CD8-positive, alpha-beta memory T cell (primary cell): Measurements from ENCODE around the gene SOX15. TPM values are rescaled to one million over a fixed set of nuclear protein-coding genes. Genes with fewer than 3 reads are reported as not detected.

Experiments
- CTCF ChIA-PET: fragments of 350-600 bp; sonication (Branson Sonifier 250); formaldehyde crosslinking; loops from one replicate; lab custom pipeline; 2021; ENCODE audit warnings: antibody characterized with exemption; lab: Charles Lee
- POLR2A ChIA-PET: fragments of 350-600 bp; sonication (Branson Sonifier 250); formaldehyde crosslinking; loops from one replicate; lab custom pipeline; 2021; ENCODE audit warnings: antibody characterized with exemption; lab: Charles Lee
- DNase-seq, 5 donors: peaks; one replicate each; pipeline versions ENCODE4 v3.0.0 to v3.0.0-alpha.2; 2020 to 2022; ENCODE audit warnings: mixed read lengths in 1 of 5
- H3K27ac ChIP-seq: one replicate; pipeline ENCODE4 v1.7.0; 2013; ENCODE audit warnings: low read depth, mild to moderate bottlenecking, low read length, moderate library complexity
- H3K27me3 ChIP-seq: 2 replicates; pipeline ENCODE4 v1.7.0; 2013; ENCODE audit warnings: low read length, mild to moderate bottlenecking; ENCODE audit not compliant: insufficient read depth, poor library complexity, severe bottlenecking
- H3K36me3 ChIP-seq: 2 replicates; pipeline ENCODE4 v1.7.0; 2013; ENCODE audit warnings: mild to moderate bottlenecking, low read length, moderate library complexity; ENCODE audit not compliant: insufficient read depth
- H3K4me1 ChIP-seq: 2 replicates; pipeline ENCODE4 v1.7.0; 2013; ENCODE audit warnings: mild to moderate bottlenecking, low read length, moderate library complexity; ENCODE audit not compliant: insufficient read depth
- H3K4me3 ChIP-seq: 2 replicates; pipeline ENCODE4 v1.7.0; 2013; ENCODE audit warnings: mild to moderate bottlenecking, low read length
- H3K9me3 ChIP-seq: 2 replicates; pipeline ENCODE4 v1.7.0; 2013; ENCODE audit warnings: mild to moderate bottlenecking, low read length
- H3K27ac Mint-ChIP-seq, 8 donors: one replicate each; pipeline ENCODE4 v1.8.0; 2020 to 2021; ENCODE audit warnings: mixed read lengths in 8 of 8, mild to moderate bottlenecking in 6 of 8, inconsistent platforms in 3 of 8, moderate library complexity in 3 of 8
- H3K27me3 Mint-ChIP-seq, 2 donors: one replicate each; pipeline ENCODE4 v1.8.0; 2020 to 2021; ENCODE audit warnings: mixed read lengths in 2 of 2, mild to moderate bottlenecking in 1 of 2, moderate library complexity in 1 of 2
- H3K36me3 Mint-ChIP-seq, 3 donors: one replicate each; pipeline ENCODE4 v1.8.0; 2020 to 2021; ENCODE audit warnings: mixed read lengths in 3 of 3, inconsistent platforms in 1 of 3, mild to moderate bottlenecking in 1 of 3
- H3K4me1 Mint-ChIP-seq, 3 donors: one replicate each; pipeline ENCODE4 v1.8.0; 2020 to 2021; ENCODE audit warnings: mixed read lengths in 3 of 3, inconsistent platforms in 1 of 3, mild to moderate bottlenecking in 1 of 3
- H3K4me3 Mint-ChIP-seq, 7 donors: one replicate each; pipeline ENCODE4 v1.8.0; 2020 to 2021; ENCODE audit warnings: mixed read lengths in 7 of 7, mild to moderate bottlenecking in 6 of 7, moderate library complexity in 4 of 7, inconsistent platforms in 2 of 7
- H3K9me3 Mint-ChIP-seq, 5 donors: one replicate each; pipeline ENCODE4 v1.8.0; 2020 to 2022; ENCODE audit warnings: mixed read lengths in 5 of 5, mild to moderate bottlenecking in 3 of 5, moderate library complexity in 2 of 5, inconsistent platforms in 1 of 5
- polyA plus RNA-seq: library from polyadenylated mRNA; unstranded; fragments of 300-500 nt; fragmentation: Illumina TruSeq; gene quantifications from one replicate; pipeline ENCODE4 v1.2.3, GENCODE V29; 2021
- total RNA-seq, 2 experiments: library from RNA; stranded (reverse); gene quantifications; one replicate each; pipeline ENCODE4 v1.2.3, GENCODE V29; 2021

The SOX15 gene
- total and polyA plus RNA-seq, 3 experiments from 2014 or later: 0.29 to 0.31 TPM; not detected in 1

DNA sequence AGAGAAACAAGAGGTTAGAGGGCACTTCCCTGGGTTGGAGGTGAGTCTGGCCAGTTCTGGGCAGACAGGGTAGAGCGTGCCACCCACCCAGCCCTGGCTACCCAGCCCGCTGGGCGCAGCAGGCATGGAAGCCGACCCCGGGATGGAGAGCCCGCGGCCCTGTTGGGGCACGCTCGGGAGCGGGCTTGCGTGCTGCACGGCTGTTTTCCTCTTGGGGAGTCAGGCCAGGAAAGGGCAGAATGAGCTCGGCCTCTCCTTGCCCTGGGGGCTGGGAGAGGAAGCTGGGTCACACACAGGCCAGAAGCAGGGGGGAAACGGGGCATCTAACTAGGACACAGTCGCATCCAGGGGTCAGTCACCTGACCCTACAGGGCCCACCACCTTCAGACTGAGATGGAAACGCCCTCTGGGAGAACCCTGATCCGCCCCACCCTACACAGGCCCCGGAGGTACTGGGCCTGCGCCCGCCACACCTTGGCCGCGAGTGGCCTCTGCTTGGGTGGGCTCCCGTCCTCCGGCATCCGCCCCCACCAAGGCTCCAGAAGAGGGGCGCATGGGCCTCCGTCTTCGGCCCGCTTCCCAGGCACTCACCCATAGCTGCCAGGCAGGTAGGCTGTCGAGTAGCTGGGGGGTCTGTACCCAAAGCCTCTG, 1.2 kb downstream of the SOX15 start:
- Histone ChIP-seq H3K36me3 (peaks cover 26% of the 10 kb centered on the region), H3K27ac (peak overlapping the region; percentile 2), H3K27me3 (no peaks in the 10 kb centered on the region), H3K4me3 (no peak overlapping the region), H3K4me1 (peaks cover 11% of the 10 kb centered on the region), H3K9me3 (no peaks in the 10 kb centered on the region)
- Mint-ChIP-seq H3K27me3 (no peaks in the 10 kb centered on the region), H3K36me3 (peaks cover 7 to 54% (median 10%) of the 10 kb centered on the region in 3 donors), H3K4me3 (no peak overlapping the region), H3K4me1 (peaks cover 14 to 20% (median 19%) of the 10 kb centered on the region in 3 donors), H3K9me3 (no peaks in the 10 kb centered on the region), H3K27ac (peak overlapping the region in 1 of 8 donors; percentile 44)
- DNase-seq: no peak
- ChIA-PET CTCF (interaction anchor here (0.8 to 2.9 kb wide), 21 partner anchors 9 to 235 kb away, joined by 3 to 18 read pairs (median 5); partner anchors contain the start of genes CD68, FXR2, SAT2 and TMEM102), POLR2A (interaction anchor here (0.6 to 1.7 kb wide), 4 partner anchors 15 to 543 kb away, joined by 3 to 12 read pairs (median 6); partner anchors contain the start of genes SENP3, TP53 and WRAP53)

DNA sequence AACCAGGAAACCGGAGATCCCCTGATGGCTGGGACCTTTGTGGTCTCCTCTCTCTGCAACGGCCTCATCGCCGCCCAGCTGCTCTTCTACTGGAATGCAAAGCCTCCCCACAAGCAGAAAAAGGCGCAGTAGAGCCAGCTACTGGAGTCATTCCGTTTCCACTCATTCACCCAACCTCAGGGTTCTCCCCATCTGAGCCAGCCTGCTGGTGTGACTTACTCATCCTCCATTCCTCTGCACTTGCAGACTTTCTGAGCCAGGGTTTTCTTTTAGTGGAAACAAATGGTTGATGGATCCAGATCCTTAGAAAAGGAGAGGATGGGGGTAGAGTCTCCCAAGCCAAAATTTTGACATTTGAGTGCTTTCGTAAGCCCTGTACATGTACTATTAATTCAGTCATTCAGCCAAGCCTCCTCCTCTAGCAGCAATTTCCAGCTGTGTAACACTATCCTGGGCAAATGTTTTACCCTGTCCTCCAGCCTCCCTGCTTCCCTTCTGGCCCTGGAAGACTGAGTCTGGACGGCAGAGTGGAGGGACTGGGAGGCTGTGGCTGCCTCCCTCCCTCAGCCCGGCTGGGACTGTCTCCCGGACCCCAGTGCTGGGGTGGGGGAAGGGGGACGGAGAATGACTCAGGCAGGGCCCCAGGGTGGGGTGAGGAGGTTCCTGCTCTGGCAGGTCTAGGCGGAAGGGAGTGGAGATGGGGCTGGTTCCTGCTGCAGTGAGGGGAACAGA, 2.3 kb downstream of the SOX15 start:
- Mint-ChIP-seq H3K9me3 (no peaks in the 10 kb centered on the region), H3K36me3 (peaks cover 0 to 48% (median 3%) of the 10 kb centered on the region in 3 donors), H3K4me3 (peak overlapping the region in 1 of 7 donors; percentile 71), H3K27ac (peak overlapping the region in 5 of 8 donors; percentile 20 to 63 (median 50)), H3K4me1 (peaks cover 20 to 26% (median 24%) of the 10 kb centered on the region in 3 donors), H3K27me3 (no peaks in the 10 kb centered on the region)
- no peaks in the 10 kb centered on the region for H3K9me3 ChIP-seq
- H3K4me1 ChIP-seq: peaks cover 20% of the 10 kb centered on the region
- H3K27me3 ChIP-seq: no peaks in the 10 kb centered on the region
- CTCF ChIA-PET: interaction anchor here (1.2 kb wide), 1 partner anchor 100 kb away, joined by 3 read pairs; no protein-coding TSS in a partner anchor
- peaks cover 16% of the 10 kb centered on the region for H3K36me3 ChIP-seq
- H3K27ac ChIP-seq: peak overlapping the region; percentile 2
- DNase-seq: no peak
- no peak overlapping the region for H3K4me3 ChIP-seq
- POLR2A ChIA-PET: no interaction called here

DNA sequence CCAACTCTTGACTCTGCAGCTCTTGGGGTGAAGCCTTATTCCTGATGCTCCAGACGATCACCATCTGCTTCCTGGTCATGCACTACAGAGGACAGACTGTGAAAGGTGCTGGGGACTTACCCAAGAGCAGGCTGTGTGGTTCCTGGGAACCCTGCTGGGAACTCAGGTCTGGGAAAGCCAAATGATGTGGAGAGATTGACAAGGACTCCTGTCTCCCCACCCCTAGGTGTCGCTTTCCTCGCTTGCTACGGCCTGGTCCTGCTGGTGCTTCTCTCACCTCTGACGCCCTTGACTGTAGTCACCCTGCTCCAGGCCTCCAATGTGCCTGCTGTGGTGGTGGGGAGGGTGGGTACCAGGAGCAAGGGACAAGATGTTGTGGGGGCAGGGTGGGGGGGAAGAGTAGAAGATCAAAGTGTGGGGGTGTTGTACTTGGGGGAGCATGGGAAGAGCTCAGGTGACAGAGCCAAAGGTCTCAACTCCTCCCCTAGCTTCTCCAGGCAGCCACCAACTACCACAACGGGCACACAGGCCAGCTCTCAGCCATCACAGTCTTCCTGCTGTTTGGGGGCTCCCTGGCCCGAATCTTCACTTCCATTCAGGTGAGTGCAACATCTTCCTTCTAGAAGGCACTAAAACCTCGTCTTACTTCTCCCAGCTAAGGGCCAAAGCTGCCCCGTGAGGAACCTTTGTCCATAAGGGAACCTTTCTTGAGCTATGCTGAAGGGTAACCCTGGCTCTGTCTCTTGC, 3.0 kb downstream of the SOX15 start:
- H3K36me3 ChIP-seq: peaks cover 9% of the 10 kb centered on the region
- H3K27me3 ChIP-seq: no peaks in the 10 kb centered on the region
- H3K4me3 ChIP-seq: no peak overlapping the region
- H3K27me3 Mint-ChIP-seq: no peaks in the 10 kb centered on the region
- H3K27ac Mint-ChIP-seq: peak overlapping the region in 5 of 8 donors; percentile 23 to 66 (median 54)
- peaks cover 23% of the 10 kb centered on the region for H3K4me1 ChIP-seq
- H3K36me3 Mint-ChIP-seq: peaks cover 0 to 41% (median 3%) of the 10 kb centered on the region in 3 donors
- DNase-seq: no peak
- no peak overlapping the region for H3K27ac ChIP-seq
- POLR2A ChIA-PET: no interaction called here
- no peaks in the 10 kb centered on the region for H3K9me3 Mint-ChIP-seq
- CTCF ChIA-PET: interaction anchor here (1.2 kb wide), 1 partner anchor 101 kb away, joined by 3 read pairs; no protein-coding TSS in a partner anchor
- H3K4me3 Mint-ChIP-seq: peak overlapping the region in 1 of 7 donors; percentile 71
- H3K4me1 Mint-ChIP-seq: peaks cover 26 to 33% (median 31%) of the 10 kb centered on the region in 3 donors
- H3K9me3 ChIP-seq: no peaks in the 10 kb centered on the region

DNA sequence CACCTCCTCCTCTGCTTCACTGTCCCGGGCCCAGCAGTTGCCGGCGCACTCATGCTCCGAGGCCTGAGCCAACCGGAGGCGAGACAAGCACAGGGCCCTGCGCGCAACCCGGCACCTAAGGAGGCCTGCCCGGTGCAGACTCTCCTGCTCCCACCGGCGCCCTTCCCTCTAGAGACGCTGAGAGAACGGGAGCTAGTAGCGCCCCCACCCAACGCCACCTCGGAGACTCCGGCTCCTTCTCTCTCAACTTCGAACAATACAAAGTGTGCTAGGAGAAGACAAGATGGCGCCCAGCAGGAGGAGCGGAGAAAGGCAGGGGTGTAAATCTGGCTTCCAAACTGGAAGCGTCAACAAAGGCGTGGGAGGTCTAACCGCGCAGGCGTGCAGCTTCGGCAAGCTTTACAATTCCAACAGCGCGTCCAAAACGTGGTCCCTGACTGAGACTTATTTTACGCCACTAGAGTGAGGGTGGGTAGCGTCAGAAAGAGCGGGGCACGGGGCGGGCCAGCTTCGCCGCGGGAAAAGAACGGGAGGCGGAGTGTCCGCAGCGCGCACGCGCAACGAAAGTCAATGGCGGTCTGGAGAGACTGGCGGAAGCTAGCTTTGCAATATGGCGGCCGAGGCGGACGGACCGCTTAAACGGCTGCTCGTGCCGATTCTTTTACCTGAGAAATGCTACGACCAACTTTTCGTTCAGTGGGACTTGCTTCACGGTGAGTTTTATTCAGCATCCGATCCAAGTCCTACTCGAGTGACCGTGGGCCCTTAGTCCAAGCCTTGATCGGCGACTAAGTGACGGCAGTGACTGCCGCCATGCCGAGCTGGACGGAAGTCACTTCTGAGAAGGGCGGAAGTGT, 6.4 kb downstream of the SOX15 start, which contains the start of gene MPDU1:
Gene MPDU1, plus strand, starts transcription at position 600 of the 857 bp plus-strand sequence. Its CDS starts 11 bp downstream, at position 611.
- Mint-ChIP-seq H3K27me3 (peaks cover 0 to 4% of the 10 kb centered on the region in 2 donors), H3K27ac (peak within 1 kb of the TSS; percentile 99 to 100 (median 100)), H3K4me3 (peak within 1 kb of the TSS; percentile 99 to 100 (median 99)), H3K9me3 (no peaks in the 10 kb centered on the region), H3K36me3 (peaks cover 0 to 35% (median 1%) of the 10 kb centered on the region in 3 donors), H3K4me1 (peaks cover 50 to 60% (median 52%) of the 10 kb centered on the region in 3 donors)
- Histone ChIP-seq H3K4me3 (peak within 1 kb of the TSS; percentile 98), H3K9me3 (no peaks in the 10 kb centered on the region), H3K27me3 (no peaks in the 10 kb centered on the region), H3K4me1 (peaks cover 40% of the 10 kb centered on the region), H3K27ac (peak within 1 kb of the TSS; percentile 98), H3K36me3 (peaks cover 15% of the 10 kb centered on the region)
- ChIA-PET CTCF (interaction anchor here (1.1 to 3.8 kb wide), 11 partner anchors 9 to 278 kb away, joined by 3 to 33 read pairs (median 12); partner anchors contain the start of genes FXR2, SENP3, TMEM102 and TMEM95), POLR2A (interaction anchor here (0.7 to 3.4 kb wide), 16 partner anchors 9 to 616 kb away, joined by 3 to 70 read pairs (median 5); partner anchors contain the start of genes ACAP1, ATP1B2, FXR2 and POLR2A)
- DNase-seq: peak; percentile 90 to 97 (median 96)

DNA sequence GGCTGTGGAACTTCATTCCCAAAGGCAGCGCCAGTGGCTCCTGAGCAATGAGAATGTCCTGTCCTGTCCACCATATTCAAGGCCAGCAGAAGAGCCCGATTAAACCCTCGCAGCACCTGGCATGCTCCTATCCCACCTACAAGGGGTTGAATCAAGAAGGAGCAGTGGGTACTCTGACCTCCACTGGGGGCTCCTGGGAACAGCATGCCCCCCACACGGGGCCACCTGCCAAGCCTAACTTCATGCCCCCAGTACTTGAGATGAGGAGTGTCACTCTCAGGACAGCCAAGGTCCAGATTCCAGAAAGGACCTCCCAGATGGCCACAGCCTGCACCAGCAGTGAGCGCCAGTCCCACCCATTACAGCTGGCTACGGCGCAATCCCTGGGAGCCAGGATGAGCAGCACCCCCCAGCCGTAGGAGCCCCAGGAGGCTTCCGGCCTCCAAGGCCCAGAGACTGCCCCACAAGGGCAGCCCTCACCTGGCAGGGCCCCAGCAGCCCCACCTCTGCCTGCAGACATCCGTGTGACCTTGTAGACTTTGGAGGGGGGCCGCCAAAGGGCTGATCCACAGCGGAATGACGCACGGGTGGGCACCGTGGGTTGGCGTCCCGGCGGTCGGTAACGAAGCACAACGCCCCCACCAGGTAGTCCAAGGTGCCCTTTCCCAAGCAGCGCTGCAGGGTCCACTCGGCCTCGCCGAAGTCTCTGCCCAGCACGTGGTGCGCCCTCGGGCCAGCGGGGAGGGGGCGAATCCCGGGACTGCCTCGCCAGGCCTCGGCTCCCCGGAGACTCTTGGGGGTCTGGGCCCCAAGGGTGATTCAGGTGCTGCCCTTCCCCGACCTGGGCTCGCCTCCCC, 7.3 kb downstream of the SOX15 start:
- Histone ChIP-seq H3K4me1 (peaks cover 42% of the 10 kb centered on the region), H3K4me3 (peak overlapping the region; percentile 98), H3K27ac (peak overlapping the region; percentile 98)

More for the DNA sequence above, 7.3 kb downstream of the SOX15 start:
- Histone ChIP-seq H3K27me3 (no peaks in the 10 kb centered on the region), H3K36me3 (peaks cover 20% of the 10 kb centered on the region), H3K9me3 (no peaks in the 10 kb centered on the region)
- ChIA-PET POLR2A (interaction anchor here (0.7 to 3.4 kb wide), 8 partner anchors 8 to 617 kb away, joined by 3 to 70 read pairs (median 10); partner anchors contain the start of genes ACAP1, ATP1B2, FXR2 and TMEM102), CTCF (interaction anchor here (1.2 to 3.8 kb wide), 6 partner anchors 8 to 147 kb away, joined by 3 to 33 read pairs (median 13); partner anchors contain the start of genes SENP3, TMEM102, TP53 and WRAP53)
- H3K4me1 Mint-ChIP-seq: peaks cover 58 to 68% (median 61%) of the 10 kb centered on the region in 3 donors
- H3K36me3 Mint-ChIP-seq: peaks cover 0 to 36% (median 6%) of the 10 kb centered on the region in 3 donors
- peak overlapping the region; percentile 12 to 100 (median 60) for H3K27ac Mint-ChIP-seq
- H3K9me3 Mint-ChIP-seq: no peaks in the 10 kb centered on the region
- no peak for DNase-seq
- peaks cover 0 to 4% of the 10 kb centered on the region in 2 donors for H3K27me3 Mint-ChIP-seq
- peak overlapping the region; percentile 56 to 100 (median 99) for H3K4me3 Mint-ChIP-seq
